HepG2 (cell line): ENCODE results near the gene SF3B5. TPM values are rescaled to one million over a fixed set of nuclear protein-coding genes. Genes with fewer than 3 reads are reported as not detected.
A peak's percentile ranks its signal among the peaks of the same experiment; 100 is the strongest.

Experiments used
- ATAC-seq: fragments of 200-7000 bp; cut with Tn5 transposase; 3 replicates; pipeline ENCODE4 v1.9.1; 2020; ENCODE audit warnings: mild to moderate bottlenecking, moderate library complexity
- BruUV-seq: library from RNA; stranded (reverse); fragments of 400-500 nt; replicated peaks from 2 replicates; lab custom pipeline; 2021; lab: Mats Ljungman, UMichigan
- CTCF ChIA-PET: fragments of 300-600 bp; formaldehyde crosslinking; extraction: SDS; loops from one replicate; lab custom pipeline; 2021; ENCODE audit warnings: low total read pairs, inconsistent platforms, low intra/inter-chr PET ratio; lab: Yijun Ruan, JAX
- POLR2A ChIA-PET: fragments of 350-600 bp; sonication (Branson Sonifier 250); formaldehyde crosslinking; loops from one replicate; lab custom pipeline; 2020; ENCODE audit warnings: antibody characterized with exemption, inconsistent platforms; lab: Yijun Ruan, JAX
- DNase-seq: peaks from one replicate; pipeline ENCODE4 v3.0.0-alpha.2; 2015; ENCODE audit warnings: low spot score
- FAIRE-seq: peaks from 3 replicates; lab custom pipeline; 2011; peaks lifted over from hg19 to GRCh38; lab: Jason Lieb, UNC
- H2AFZ ChIP-seq: one replicate; pipeline ENCODE4 v1.6.1; 2011; ENCODE audit warnings: low read length, inconsistent platforms
- H3K27ac ChIP-seq: fragments of 300-600 bp; 3 replicates; pipeline ENCODE4 v1.8.0; 2011; ENCODE audit warnings: mixed run types, mild to moderate bottlenecking, mixed read lengths, low read length, inconsistent platforms; ENCODE audit not compliant: insufficient read depth; ENCODE audit errors: extremely low read length
- H3K27me3 ChIP-seq, 2 experiments: fragments of 200-600 bp in 1 of 2; 2 replicates in 1 of 2; 3 replicates in 1 of 2; pipeline versions ENCODE4 v1.6.0 to v1.8.0; 2011; ENCODE audit warnings: low read length in 2 of 2, mild to moderate bottlenecking in 2 of 2, moderate library complexity in 2 of 2, inconsistent platforms in 1 of 2; ENCODE audit not compliant: insufficient read depth in 2 of 2, control insufficient read depth in 1 of 2
- H3K36me3 ChIP-seq, 2 experiments: fragments of 200-600 bp in 1 of 2; replicated peaks in 1 of 2; 2 replicates in 1 of 2; 3 replicates in 1 of 2; pipeline versions ENCODE4 v1.5.1 to v1.8.0; 2011; ENCODE audit warnings: low read length in 2 of 2, inconsistent platforms in 1 of 2; ENCODE audit not compliant: insufficient read depth in 2 of 2, control insufficient read depth in 1 of 2
- H3K4me1 ChIP-seq: 2 replicates; pipeline ENCODE4 v1.5.1; 2012; ENCODE audit warnings: low read length, inconsistent platforms; ENCODE audit not compliant: insufficient read depth
- H3K4me2 ChIP-seq: 2 replicates; pipeline ENCODE4 v1.6.0; 2011; ENCODE audit warnings: low read depth, low read length, inconsistent platforms
- H3K4me3 ChIP-seq, 3 experiments: fragments of 200-600 bp in 1 of 3; sonication (generic), shearing (Covaris generic) in 1 of 3; replicated peaks in 1 of 3; 2 replicates each; pipeline ENCODE4 v1.5.1; 2011 to 2016; ENCODE audit warnings: low read length in 3 of 3, inconsistent platforms in 2 of 3, low read depth in 2 of 3, mild to moderate bottlenecking in 2 of 3, control low read depth in 1 of 3, mixed read lengths in 1 of 3; ENCODE audit not compliant: insufficient read depth in 1 of 3
- H3K79me2 ChIP-seq: one replicate; pipeline ENCODE4 v1.6.1; 2011; ENCODE audit warnings: low read length, inconsistent platforms; ENCODE audit not compliant: insufficient read depth
- H3K9ac ChIP-seq: 2 replicates; pipeline ENCODE4 v1.6.0; 2011; ENCODE audit warnings: mild to moderate bottlenecking, low read depth, low read length, inconsistent platforms; ENCODE audit not compliant: insufficient read depth
- H3K9me3 ChIP-seq: 2 replicates; pipeline ENCODE4 v1.5.1; 2012; ENCODE audit warnings: mild to moderate bottlenecking, low read length
- H4K20me1 ChIP-seq: 2 replicates; pipeline ENCODE4 v1.6.0; 2011; ENCODE audit warnings: inconsistent platforms, mild to moderate bottlenecking, low read length, moderate library complexity; ENCODE audit not compliant: insufficient read depth
- ATF7 ChIP-seq, 2 experiments: fragments of 450-650 bp in 1 of 2; sonication (generic) in 1 of 2; formaldehyde crosslinking in 1 of 2; IDR thresholded peaks; 2 replicates each; pipeline versions ENCODE4 v1.4.0 to v1.6.1; 2016 to 2020; ENCODE audit warnings: antibody characterized with exemption in 1 of 2, mild to moderate bottlenecking in 1 of 2, missing genetic modification reagents in 1 of 2
- MLXIP ChIP-seq: sonication (generic); formaldehyde crosslinking; IDR thresholded peaks from 2 replicates; pipeline ENCODE4 v1.9.0; 2021; ENCODE audit warnings: missing genetic modification reagents, borderline replicate concordance
- ZNF343 ChIP-seq: sonication (generic); formaldehyde crosslinking; IDR thresholded peaks from 2 replicates; pipeline ENCODE4 v1.4.0; 2020; ENCODE audit warnings: mild to moderate bottlenecking, missing genetic modification reagents
- WGBS: methylation state at CpG from one replicate; pipeline ENCODE4 v1.1.6; 2017; ENCODE audit warnings: low lambda C conversion rate; 5-methylcytosine and 5-hydroxymethylcytosine counted together
- in situ Hi-C: cut with HindIII; loops from 2 replicates; pipeline ENCODE4 v1.10.0; 2017; ENCODE audit warnings: low pct_unique_long_range_greater_than_20kb; ENCODE audit not compliant: extremely low pct_ligation_motif_present
- intact Hi-C: fragments of 100-400 bp; cut with micrococcal nuclease; formaldehyde crosslinking; loops from one replicate; pipeline ENCODE4 v1.10.0; 2022; ENCODE audit not compliant: unreplicated experiment
- polyA plus RNA-seq, 8 experiments: library from polyadenylated mRNA; depleted of rRNA in 3 of 8; stranded (reverse) in 7 of 8; unstranded in 1 of 8; fragments of >200 nt; fragmentation: Illumina TruSeq in 4 of 8; extraction: Trizol in 4 of 8; gene quantifications; 2 replicates each; pipeline versions ENCODE4 v1.2.1 to v1.2.3, GENCODE V29; 2011 to 2016; ENCODE audit warnings: low read depth in 4 of 8, missing spikeins in 1 of 8, mixed read lengths in 1 of 8; ENCODE audit not compliant: insufficient read depth in 1 of 8
- total RNA-seq, 5 experiments: library from RNA; depleted of rRNA; stranded (reverse); fragments of >200 nt; fragmentation: Illumina TruSeq; extraction: Trizol; gene quantifications; 2 replicates each; pipeline ENCODE4 v1.2.3, GENCODE V29; 2016; ENCODE audit warnings: low read depth in 1 of 5

The SF3B5 gene
- total and polyA plus RNA-seq, 2 of the 13 experiments (the other 11 are each of a cell fraction or from before 2014, with no cell fraction given) = 263 to 292 TPM

GRCh38 chr6:144115219-144115618, 19.8 kb upstream of the SF3B5 start (continued):
- TF ChIP-seq MLXIP = no peak

- no peak for FAIRE-seq
- BruUV-seq = no TSS peak
- 41% methylated on average over 6 of the region's 6 CpGs for WGBS
- H3K4me2 ChIP-seq = no peak overlapping the region
- no peak overlapping the region for H2AFZ ChIP-seq
- in situ Hi-C loops (loop anchor here (25.0 kb wide), 1 partner anchor 1099 kb away; no protein-coding TSS in a partner anchor), intact Hi-C loops (no loop called here)
- H3K4me3 ChIP-seq = no peak overlapping the region
- no peaks in the 10 kb centered on the region for H4K20me1 ChIP-seq
- ChIA-PET CTCF (no interaction called here), POLR2A (no interaction called here)
- no peaks in the 10 kb centered on the region for H3K36me3 ChIP-seq
- TF ChIP-seq ATF7 (IDR thresholded peaks at IDR 0.05) (0 out of 2 replicates have a peak, but pooled peaks have one; percentile 3), ATF7 (CRISPR knock-in tag; IDR thresholded peaks at IDR 0.05) (no peak), ZNF343 (CRISPR knock-in tag) (no peak)
- H3K27me3 ChIP-seq = peaks cover 0 to 2% of the 10 kb centered on the region in 2 experiments; a peak in 1 of 5 replicates
- H3K9ac ChIP-seq = no peak overlapping the region
- ATAC-seq = no peak
- H3K27ac ChIP-seq = no peak overlapping the region
- DNase-seq = no peak
- no peaks in the 10 kb centered on the region for H3K9me3 ChIP-seq
- no peaks in the 10 kb centered on the region for H3K4me1 ChIP-seq
- H3K79me2 ChIP-seq = no peaks in the 10 kb centered on the region
These were observed 18.0 kb upstream of the SF3B5 start for GRCh38 chr6:144113366-144113765.
